Left lung (tissue), 10 donors: ENCODE results near the gene CWC27. TPM values are rescaled to one million over a fixed set of nuclear protein-coding genes. Genes with fewer than 3 reads are reported as not detected.

Source experiments
- ATAC-seq: fragments of 200-7000 bp; cut with Tn5 transposase; one replicate; pipeline ENCODE4 v1.9.1; 2020; ENCODE audit warnings: moderate library complexity
- DNase-seq, 4 donors: peaks; one replicate each; pipeline ENCODE4 v3.0.0-alpha.2; 2013 to 2020
- H3K27ac ChIP-seq, 2 donors: fragments of 200-600 bp; sonication (generic) in 1 of 2; one replicate each; pipeline versions ENCODE4 v1.5.0 to v1.8.0; 2020 to 2021
- H3K27me3 ChIP-seq, 2 donors: fragments of 200-600 bp; sonication (generic) in 1 of 2; one replicate each; pipeline versions ENCODE4 v1.5.0 to v1.8.0; 2020 to 2021
- H3K36me3 ChIP-seq, 2 donors: fragments of 200-600 bp; sonication (generic) in 1 of 2; one replicate each; pipeline versions ENCODE4 v1.5.0 to v1.8.0; 2020 to 2021
- H3K4me1 ChIP-seq, 2 donors: fragments of 200-600 bp; one replicate each; pipeline ENCODE4 v1.8.0; 2021
- H3K4me3 ChIP-seq, 2 donors: fragments of 200-600 bp; sonication (generic) in 1 of 2; one replicate each; pipeline versions ENCODE4 v1.5.0 to v1.8.0; 2020 to 2021; ENCODE audit warnings: mild to moderate bottlenecking in 1 of 2
- H3K9me3 ChIP-seq, 2 donors: fragments of 200-600 bp; sonication (generic) in 1 of 2; one replicate each; pipeline versions ENCODE4 v1.5.0 to v1.8.0; 2020 to 2021
- intact Hi-C, 2 donors: fragments of 100-400 bp; cut with DNase I; formaldehyde crosslinking; loops; one replicate each; pipeline versions ENCODE4 v1.11.2 to v1.14.2; 2022
- polyA plus RNA-seq, 6 donors: library from polyadenylated mRNA; unstranded; fragments of 120-200 nt; gene quantifications; one replicate each; pipeline ENCODE4 v1.2.1, GENCODE V29; 2013; ENCODE audit not compliant: insufficient read length in 6 of 6
- total RNA-seq, 2 donors: library from RNA; stranded (reverse); fragmentation: NEBNext Ultra II Directional; extraction: Animal tissue kit (Norgen Biotek cat#: 25700); gene quantifications; one replicate each; pipeline ENCODE4 v1.2.1, GENCODE V29; 2021
- TF ChIP-seq, protein P1 (sequence below), 2 donors: fragments of 200-600 bp; sonication (generic) in 1 of 2; IDR thresholded peaks; one replicate each; pipeline versions ENCODE4 v1.5.0 to v1.8.0; 2021; ENCODE audit warnings: antibody characterized with exemption in 2 of 2
- donor health status: DM: no; HTN: yes; CAD: no.
- donor health status: DM: no; HTN: no; CAD: no.

The CWC27 gene
- total and polyA plus RNA-seq, 8 donors, result 14.3 to 45.4 (median 36.3) TPM

DNA sequence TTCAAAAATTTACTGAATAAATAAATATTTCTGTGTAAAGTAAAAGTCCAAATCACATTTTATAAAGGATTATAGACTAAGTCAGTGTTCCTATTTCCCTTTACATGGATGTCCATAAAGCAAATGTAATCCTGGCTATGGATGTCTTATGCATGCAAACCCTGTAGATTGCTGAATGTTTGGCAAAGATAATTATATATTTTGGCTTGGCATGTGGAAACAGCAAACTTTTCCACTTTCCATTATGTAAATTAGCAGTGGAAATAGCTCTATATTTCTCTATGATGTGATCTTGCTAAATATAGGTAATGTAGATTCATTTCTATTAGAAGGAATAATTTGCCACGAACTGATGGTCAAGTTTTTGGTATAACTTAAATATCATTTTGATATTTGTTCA is 66.5 kb downstream of the CWC27 start:
- Histone ChIP-seq H3K4me1 (no peaks in the 10 kb centered on the region), H3K27me3 (no peaks in the 10 kb centered on the region), H3K9me3 (no peaks in the 10 kb centered on the region), H3K27ac (no peak overlapping the region), H3K4me3 (no peak overlapping the region), H3K36me3 (no peaks in the 10 kb centered on the region)
- DNase-seq (no peak), ATAC-seq (no peak)
- intact Hi-C loops, result no loop called here
- TF ChIP-seq, protein P1, sequence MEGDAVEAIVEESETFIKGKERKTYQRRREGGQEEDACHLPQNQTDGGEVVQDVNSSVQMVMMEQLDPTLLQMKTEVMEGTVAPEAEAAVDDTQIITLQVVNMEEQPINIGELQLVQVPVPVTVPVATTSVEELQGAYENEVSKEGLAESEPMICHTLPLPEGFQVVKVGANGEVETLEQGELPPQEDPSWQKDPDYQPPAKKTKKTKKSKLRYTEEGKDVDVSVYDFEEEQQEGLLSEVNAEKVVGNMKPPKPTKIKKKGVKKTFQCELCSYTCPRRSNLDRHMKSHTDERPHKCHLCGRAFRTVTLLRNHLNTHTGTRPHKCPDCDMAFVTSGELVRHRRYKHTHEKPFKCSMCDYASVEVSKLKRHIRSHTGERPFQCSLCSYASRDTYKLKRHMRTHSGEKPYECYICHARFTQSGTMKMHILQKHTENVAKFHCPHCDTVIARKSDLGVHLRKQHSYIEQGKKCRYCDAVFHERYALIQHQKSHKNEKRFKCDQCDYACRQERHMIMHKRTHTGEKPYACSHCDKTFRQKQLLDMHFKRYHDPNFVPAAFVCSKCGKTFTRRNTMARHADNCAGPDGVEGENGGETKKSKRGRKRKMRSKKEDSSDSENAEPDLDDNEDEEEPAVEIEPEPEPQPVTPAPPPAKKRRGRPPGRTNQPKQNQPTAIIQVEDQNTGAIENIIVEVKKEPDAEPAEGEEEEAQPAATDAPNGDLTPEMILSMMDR (IDR thresholded peaks at IDR 0.05), result no peak

DNA sequence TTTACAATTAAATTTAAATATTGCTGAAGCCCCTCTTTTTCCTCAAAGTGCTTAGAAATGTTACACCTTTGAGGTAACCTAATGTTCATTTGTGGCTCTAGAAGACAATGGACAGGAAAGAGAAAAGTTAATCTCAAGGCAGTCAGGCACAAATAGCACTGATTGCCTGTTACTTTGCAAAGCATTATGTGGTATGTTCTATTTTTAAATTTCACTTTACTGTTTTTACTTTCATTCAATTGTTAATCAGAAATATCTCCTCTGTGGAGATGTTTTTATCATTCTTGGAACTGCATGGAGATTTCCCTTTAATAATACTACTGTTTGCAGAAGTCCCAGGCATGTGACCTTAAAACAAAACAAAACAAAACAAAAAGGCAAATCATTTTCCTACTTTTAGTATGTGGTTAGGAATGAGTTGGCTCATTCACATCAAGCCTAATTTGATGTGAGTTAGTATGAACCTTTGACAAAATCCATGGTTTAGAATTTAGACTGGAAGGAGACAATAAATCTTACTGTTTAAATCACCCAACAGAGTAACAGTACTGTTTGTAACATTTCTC is 67.5 kb downstream of the CWC27 start:
- no peaks in the 10 kb centered on the region for H3K27me3 ChIP-seq
- no peaks in the 10 kb centered on the region for H3K4me1 ChIP-seq
- H3K36me3 ChIP-seq, result no peaks in the 10 kb centered on the region
- H3K27ac ChIP-seq, result no peak overlapping the region
- H3K9me3 ChIP-seq, result no peaks in the 10 kb centered on the region
- intact Hi-C loops, result no loop called here
- no peak for ATAC-seq
- DNase-seq, result no peak
- H3K4me3 ChIP-seq, result no peak overlapping the region
- TF ChIP-seq, protein P1 (IDR thresholded peaks at IDR 0.05), result no peak

DNA sequence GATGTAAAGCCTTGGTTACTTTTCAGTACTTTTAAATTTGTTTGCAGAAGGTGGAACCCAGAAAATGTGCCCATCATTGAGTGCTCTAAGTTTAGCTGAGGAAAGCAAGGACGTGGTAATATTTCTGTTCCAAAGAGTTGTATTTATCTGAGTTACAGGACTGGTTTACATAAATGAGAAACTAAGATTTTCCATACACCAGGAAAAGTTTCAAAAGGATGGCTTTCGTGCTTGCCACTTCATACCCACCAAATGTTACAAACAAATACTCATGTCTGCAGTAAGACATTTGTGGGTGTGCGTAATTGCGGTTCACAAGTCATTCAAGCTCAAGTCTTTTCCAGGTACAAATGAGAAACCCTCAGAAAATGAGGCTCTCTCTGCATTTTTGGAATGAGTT is 68.1 kb downstream of the CWC27 start:
- no peaks in the 10 kb centered on the region for H3K9me3 ChIP-seq
- no peaks in the 10 kb centered on the region for H3K36me3 ChIP-seq
- no peaks in the 10 kb centered on the region for H3K27me3 ChIP-seq
- intact Hi-C loops, result no loop called here
- no peaks in the 10 kb centered on the region for H3K4me1 ChIP-seq
- no peak overlapping the region for H3K27ac ChIP-seq
- ATAC-seq, result no peak
- no peak overlapping the region for H3K4me3 ChIP-seq
- TF ChIP-seq, protein P1 (IDR thresholded peaks at IDR 0.05), result no peak
- no peak for DNase-seq

DNA sequence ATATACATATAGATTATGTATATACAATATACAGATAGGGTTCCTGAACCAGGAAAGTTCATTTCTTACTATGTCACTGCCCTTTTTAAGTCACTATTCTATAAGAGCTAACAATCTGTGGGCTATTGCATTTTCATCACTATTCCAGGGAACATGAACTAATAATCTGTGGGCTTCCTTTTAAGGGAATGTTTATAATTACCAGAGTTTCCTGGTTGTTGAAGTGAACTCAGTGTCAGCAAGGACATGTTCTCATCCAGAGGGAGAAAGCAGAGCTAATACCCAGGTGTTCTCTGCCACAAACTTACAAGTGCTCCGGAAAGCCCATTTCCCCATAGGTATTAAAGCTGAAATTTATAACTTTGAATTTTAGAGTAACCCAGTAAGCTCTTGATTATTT is 69.6 kb downstream of the CWC27 start:
- Histone ChIP-seq H3K4me1 (no peaks in the 10 kb centered on the region), H3K27ac (peak overlapping the region in 1 of 2 donors; percentile 7), H3K4me3 (no peak overlapping the region), H3K9me3 (no peaks in the 10 kb centered on the region), H3K27me3 (no peaks in the 10 kb centered on the region), H3K36me3 (peaks cover 0 to 6% of the 10 kb centered on the region in 2 donors)
- TF ChIP-seq, protein P1 (IDR thresholded peaks at IDR 0.05), result no peak
- ATAC-seq, result no peak
- no peak for DNase-seq
- intact Hi-C loops, result no loop called here

DNA sequence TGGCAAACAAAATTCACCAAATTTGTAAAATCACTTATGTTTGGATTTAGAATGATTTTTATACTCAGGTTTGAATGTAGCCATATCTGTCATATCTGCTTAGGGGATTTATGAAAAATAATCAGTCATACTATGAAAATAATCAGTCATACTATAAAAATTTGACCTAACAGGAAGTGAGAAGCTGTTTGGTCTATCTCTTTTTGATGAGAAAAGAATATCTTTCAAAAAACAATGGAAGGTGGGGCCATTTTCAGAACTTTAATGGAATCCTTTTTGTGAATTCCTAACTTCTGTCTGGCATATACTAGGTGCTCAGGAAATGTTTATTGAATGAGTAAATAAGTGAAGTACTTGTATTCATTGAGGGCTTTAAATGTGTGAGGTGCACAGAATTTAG is 70.1 kb downstream of the CWC27 start:
- H3K9me3 ChIP-seq, result no peaks in the 10 kb centered on the region
- intact Hi-C loops, result no loop called here
- no peaks in the 10 kb centered on the region for H3K27me3 ChIP-seq
- H3K4me3 ChIP-seq, result no peak overlapping the region
- peaks cover 0 to 6% of the 10 kb centered on the region in 2 donors for H3K36me3 ChIP-seq
- peak overlapping the region in 1 of 2 donors; percentile 7 for H3K27ac ChIP-seq
- DNase-seq (no peak), ATAC-seq (no peak)
- TF ChIP-seq, protein P1 (IDR thresholded peaks at IDR 0.05), result no peak
- no peaks in the 10 kb centered on the region for H3K4me1 ChIP-seq
